RWPE2 (cell line): ENCODE data around the gene KAT6B.

Experiments used
- ATAC-seq: fragments of 200-7000 bp; cut with Tn5 transposase; 3 replicates; pipeline ENCODE4 v1.9.1; 2021; ENCODE audit warnings: low read depth
- DNase-seq: peaks from one replicate; pipeline ENCODE4 v3.0.0-alpha.2; 2020; ENCODE audit warnings: low spot score
- H3K27ac ChIP-seq: fragments of 450-650 bp; 2 replicates; pipeline ENCODE4 v1.5.1; 2017; ENCODE audit warnings: mild to moderate bottlenecking; ENCODE audit not compliant: poor library complexity, severe bottlenecking
- H3K27me3 ChIP-seq: fragments of 250-450 bp; sonication (Bioruptor Pico); 2 replicates; pipeline ENCODE4 v1.5.1; 2021; ENCODE audit warnings: mild to moderate bottlenecking, moderate library complexity; ENCODE audit not compliant: insufficient read depth, poor library complexity, severe bottlenecking
- H3K36me3 ChIP-seq: fragments of 250-450 bp; sonication (Bioruptor Pico); 2 replicates; pipeline ENCODE4 v1.5.1; 2020; ENCODE audit warnings: low read depth, mild to moderate bottlenecking, moderate library complexity
- H3K4me1 ChIP-seq: fragments of 250-450 bp; sonication (Bioruptor Pico); 2 replicates; pipeline ENCODE4 v1.5.1; 2021; ENCODE audit warnings: mild to moderate bottlenecking, moderate library complexity; ENCODE audit not compliant: insufficient read depth, poor library complexity, severe bottlenecking
- H3K4me3 ChIP-seq: fragments of 250-450 bp; sonication (Bioruptor Pico); 2 replicates; pipeline ENCODE4 v1.5.1; 2021; ENCODE audit warnings: mild to moderate bottlenecking, moderate library complexity; ENCODE audit not compliant: severe bottlenecking
- H3K9me3 ChIP-seq: fragments of 250-450 bp; sonication (Bioruptor Pico); 2 replicates; pipeline ENCODE4 v1.5.1; 2021; ENCODE audit warnings: mild to moderate bottlenecking, moderate library complexity; ENCODE audit not compliant: severe bottlenecking
- TF ChIP-seq, protein P1 (sequence below): fragments of 450-650 bp; IDR thresholded peaks from one replicate; pipeline ENCODE4 v1.5.1; 2017; ENCODE audit warnings: mild to moderate bottlenecking, moderate library complexity; ENCODE audit not compliant: poor library complexity, severe bottlenecking

Gene KAT6B

GRCh38 chr10:74957285-74957961 lies 131.0 kb downstream of the KAT6B start:
- Histone ChIP-seq H3K36me3 (no peaks in the 10 kb centered on the region), H3K9me3 (no peaks in the 10 kb centered on the region), H3K27ac (no peak overlapping the region), H3K27me3 (no peaks in the 10 kb centered on the region), H3K4me3 (no peak overlapping the region), H3K4me1 (no peaks in the 10 kb centered on the region)
- no peak for ATAC-seq
- DNase-seq, result no peak
- TF ChIP-seq, protein P1, sequence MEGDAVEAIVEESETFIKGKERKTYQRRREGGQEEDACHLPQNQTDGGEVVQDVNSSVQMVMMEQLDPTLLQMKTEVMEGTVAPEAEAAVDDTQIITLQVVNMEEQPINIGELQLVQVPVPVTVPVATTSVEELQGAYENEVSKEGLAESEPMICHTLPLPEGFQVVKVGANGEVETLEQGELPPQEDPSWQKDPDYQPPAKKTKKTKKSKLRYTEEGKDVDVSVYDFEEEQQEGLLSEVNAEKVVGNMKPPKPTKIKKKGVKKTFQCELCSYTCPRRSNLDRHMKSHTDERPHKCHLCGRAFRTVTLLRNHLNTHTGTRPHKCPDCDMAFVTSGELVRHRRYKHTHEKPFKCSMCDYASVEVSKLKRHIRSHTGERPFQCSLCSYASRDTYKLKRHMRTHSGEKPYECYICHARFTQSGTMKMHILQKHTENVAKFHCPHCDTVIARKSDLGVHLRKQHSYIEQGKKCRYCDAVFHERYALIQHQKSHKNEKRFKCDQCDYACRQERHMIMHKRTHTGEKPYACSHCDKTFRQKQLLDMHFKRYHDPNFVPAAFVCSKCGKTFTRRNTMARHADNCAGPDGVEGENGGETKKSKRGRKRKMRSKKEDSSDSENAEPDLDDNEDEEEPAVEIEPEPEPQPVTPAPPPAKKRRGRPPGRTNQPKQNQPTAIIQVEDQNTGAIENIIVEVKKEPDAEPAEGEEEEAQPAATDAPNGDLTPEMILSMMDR, result no peak

GRCh38 chr10:74958316-74958715 lies 131.9 kb downstream of the KAT6B start:
- ATAC-seq (no peak), DNase-seq (no peak)
- no peaks in the 10 kb centered on the region for H3K36me3 ChIP-seq
- no peaks in the 10 kb centered on the region for H3K27me3 ChIP-seq
- H3K27ac ChIP-seq, result no peak overlapping the region
- H3K4me1 ChIP-seq, result no peaks in the 10 kb centered on the region
- no peaks in the 10 kb centered on the region for H3K9me3 ChIP-seq
- H3K4me3 ChIP-seq, result no peak overlapping the region
- TF ChIP-seq, protein P1, result no peak

DNA sequence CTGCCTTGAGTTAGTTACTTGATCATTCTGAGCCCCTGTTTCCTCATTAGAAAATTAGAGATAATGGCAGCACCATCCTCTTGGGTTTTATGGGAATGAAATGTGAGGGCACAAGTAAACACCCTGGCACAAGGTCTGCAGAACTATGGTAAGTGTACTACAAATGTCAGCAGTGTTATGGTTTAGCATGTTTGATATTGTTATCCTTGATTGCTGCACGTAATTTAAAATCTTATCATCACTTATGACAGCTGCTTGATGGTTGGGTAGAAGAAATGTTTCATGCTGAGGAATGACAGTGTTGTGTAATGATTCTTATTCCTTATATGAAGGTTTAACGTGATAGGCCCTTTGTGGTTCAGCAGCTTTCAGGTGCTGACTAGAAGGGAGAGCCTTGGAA lies 134.3 kb downstream of the KAT6B start:
- Histone ChIP-seq H3K4me1 (no peaks in the 10 kb centered on the region), H3K36me3 (no peaks in the 10 kb centered on the region), H3K4me3 (no peak overlapping the region), H3K9me3 (no peaks in the 10 kb centered on the region), H3K27ac (no peak overlapping the region), H3K27me3 (no peaks in the 10 kb centered on the region)
- ATAC-seq (no peak), DNase-seq (no peak)
- TF ChIP-seq, protein P1, result no peak

- TF ChIP-seq, protein P1, result no peak
- H3K4me3 ChIP-seq, result no peak overlapping the region
- no peaks in the 10 kb centered on the region for H3K4me1 ChIP-seq
- DNase-seq, result no peak
- H3K27me3 ChIP-seq, result no peaks in the 10 kb centered on the region
- H3K9me3 ChIP-seq, result no peaks in the 10 kb centered on the region
- no peaks in the 10 kb centered on the region for H3K36me3 ChIP-seq
- H3K27ac ChIP-seq, result no peak overlapping the region
- ATAC-seq, result no peak
These were observed 136.1 kb downstream of the KAT6B start for GRCh38 chr10:74962517-74962916.

GRCh38 chr10:74963549-74963948 lies 137.1 kb downstream of the KAT6B start:
- ATAC-seq (no peak), DNase-seq (no peak)
- Histone ChIP-seq H3K9me3 (no peaks in the 10 kb centered on the region), H3K4me1 (peaks cover 2% of the 10 kb centered on the region), H3K4me3 (no peak overlapping the region), H3K27ac (no peak overlapping the region), H3K36me3 (no peaks in the 10 kb centered on the region), H3K27me3 (no peaks in the 10 kb centered on the region)
- TF ChIP-seq, protein P1, result no peak
